GM06990 (cell line): Measurements from ENCODE around the gene C5orf52.
"Not testable (repeated sequence)": the region's sequence is repeated elsewhere in the genome, so short reads cannot be mapped to it uniquely, and the experiment has no call there.

Experiments
- DNase-seq: peaks from one replicate; pipeline ENCODE4 v3.0.0-alpha.2; 2011; ENCODE audit not compliant: insufficient read length; ENCODE audit errors: extremely low read depth
- H3K27me3 ChIP-seq: replicated peaks from 2 replicates; pipeline ENCODE4 v1.6.0; 2011; ENCODE audit warnings: low read length; ENCODE audit not compliant: control insufficient read depth, insufficient read depth
- H3K36me3 ChIP-seq: 2 replicates; pipeline ENCODE4 v1.5.1; 2011; ENCODE audit warnings: low read length; ENCODE audit not compliant: control insufficient read depth, insufficient read depth
- H3K4me3 ChIP-seq: replicated peaks from 2 replicates; pipeline ENCODE4 v1.5.1; 2011; ENCODE audit warnings: low read depth, mild to moderate bottlenecking, control low read depth, low read length
- CTCF ChIP-seq: IDR thresholded peaks from 2 replicates; pipeline ENCODE4 v1.5.1; 2011; ENCODE audit warnings: low read length, control low read depth, mild to moderate bottlenecking, inconsistent platforms; ENCODE audit not compliant: insufficient read depth, poor library complexity, severe bottlenecking

The C5orf52 gene

GRCh38 chr5:157721159-157721558 lies 49.8 kb downstream of the C5orf52 start:
- no peak for TF ChIP-seq CTCF
- Histone ChIP-seq H3K4me3 (no peak overlapping the region), H3K36me3 (no peaks in the 10 kb centered on the region), H3K27me3 (no peaks in the 10 kb centered on the region)
- DNase-seq = no peak

- not testable (repeated sequence) for DNase-seq, H3K4me3 ChIP-seq, H3K27me3 ChIP-seq, H3K36me3 ChIP-seq
Observed at GRCh38 chr5:157722895-157723294, 51.6 kb downstream of the C5orf52 start.

GRCh38 chr5:157726607-157727006 lies 55.3 kb downstream of the C5orf52 start:
- not testable (repeated sequence) for DNase-seq, H3K27me3 ChIP-seq, H3K4me3 ChIP-seq, H3K36me3 ChIP-seq

- not testable (repeated sequence) for H3K27me3 ChIP-seq, DNase-seq, H3K4me3 ChIP-seq, H3K36me3 ChIP-seq
Observed at GRCh38 chr5:157727858-157728257, 56.5 kb downstream of the C5orf52 start.
